KG1 (cell line): ENCODE data around the gene TWSG1.
A peak's percentile ranks its signal among the peaks of the same experiment; 100 is the strongest.
"Not testable (repeated sequence)": the region's sequence is repeated elsewhere in the genome, so short reads cannot be mapped to it uniquely, and the experiment has no call there.

Experiments
- DNase-seq: peaks from one replicate; lab custom pipeline; 2025; lab: John Stamatoyannopoulos, UW

TWSG1 gene

DNA sequence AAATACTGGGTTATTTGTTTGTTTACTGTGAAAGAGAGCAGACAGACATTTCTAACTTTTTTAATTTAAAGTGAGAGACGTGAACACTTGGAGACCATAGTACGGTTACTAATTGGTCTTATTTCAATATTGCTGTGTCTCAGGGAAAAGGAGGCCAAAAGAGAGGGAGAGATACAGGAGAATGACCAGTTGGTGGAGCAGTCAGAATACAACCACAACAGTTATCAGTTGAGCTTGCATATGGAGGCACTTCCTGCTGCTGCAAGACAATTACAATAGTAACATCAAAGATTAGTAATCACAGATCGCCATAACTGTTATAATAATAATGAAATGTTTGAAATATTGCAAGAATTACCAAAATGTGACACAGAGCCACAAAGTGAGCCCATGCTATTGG, 58.2 kb downstream of the TWSG1 start:
- DNase-seq: no peak

DNA sequence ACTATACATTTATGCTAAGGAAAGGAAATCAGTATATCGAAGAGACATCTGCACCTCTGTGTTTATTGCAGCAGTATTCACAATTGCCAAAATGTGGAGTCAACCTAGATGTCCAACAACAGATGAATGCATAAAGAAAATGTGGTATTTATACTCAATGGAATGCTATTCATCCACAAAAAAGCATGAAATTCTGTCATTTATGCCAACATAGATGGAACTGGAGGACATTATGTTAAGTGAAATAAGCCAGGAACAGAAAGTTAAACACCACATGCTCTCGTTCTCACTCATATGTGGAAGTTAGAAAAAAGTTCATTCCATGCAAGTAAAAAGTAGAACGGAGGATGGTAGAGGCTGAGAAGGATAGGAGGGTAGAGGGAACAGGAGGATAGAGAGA, 59.5 kb downstream of the TWSG1 start:
- DNase-seq: no peak

DNA sequence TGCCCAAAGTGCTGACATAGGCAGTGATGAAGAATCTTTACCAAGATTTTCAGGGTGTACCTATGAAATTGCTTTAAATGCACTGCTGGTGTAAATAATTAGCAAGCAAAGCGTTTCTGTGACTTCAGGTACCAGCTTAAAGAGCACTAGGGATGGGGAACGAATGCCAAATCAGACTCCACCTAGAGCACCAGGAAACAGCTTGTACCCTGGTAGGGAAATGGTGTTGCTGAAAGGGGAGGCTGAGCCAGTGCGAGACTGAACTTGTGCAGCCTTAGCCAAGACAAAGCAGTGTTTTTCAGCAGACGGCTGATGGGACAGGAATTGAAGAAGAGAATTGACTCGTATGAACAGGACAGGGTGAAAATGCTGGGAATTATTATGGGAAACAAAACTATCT, 65.6 kb downstream of the TWSG1 start:
- no peak for DNase-seq

DNA sequence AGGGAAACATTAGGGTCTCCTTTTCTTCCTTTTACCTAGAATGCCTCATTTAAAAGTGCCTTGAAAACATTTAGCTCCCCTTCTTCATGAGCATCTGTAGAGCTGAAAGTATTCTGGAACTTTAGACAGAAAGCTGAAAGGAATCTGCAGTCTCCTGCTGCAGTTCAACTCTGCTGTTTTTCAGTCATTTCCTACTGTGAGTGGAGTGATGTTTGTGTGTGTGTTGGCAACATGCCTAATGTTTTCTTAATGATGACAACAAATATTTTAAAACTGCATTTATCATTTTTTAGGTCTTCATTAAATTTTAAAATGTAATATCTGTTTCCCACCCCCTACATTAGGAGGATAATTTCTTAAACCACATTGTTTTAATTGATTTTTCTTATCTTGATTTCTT, 66.6 kb downstream of the TWSG1 start:
- no peak for DNase-seq

DNA sequence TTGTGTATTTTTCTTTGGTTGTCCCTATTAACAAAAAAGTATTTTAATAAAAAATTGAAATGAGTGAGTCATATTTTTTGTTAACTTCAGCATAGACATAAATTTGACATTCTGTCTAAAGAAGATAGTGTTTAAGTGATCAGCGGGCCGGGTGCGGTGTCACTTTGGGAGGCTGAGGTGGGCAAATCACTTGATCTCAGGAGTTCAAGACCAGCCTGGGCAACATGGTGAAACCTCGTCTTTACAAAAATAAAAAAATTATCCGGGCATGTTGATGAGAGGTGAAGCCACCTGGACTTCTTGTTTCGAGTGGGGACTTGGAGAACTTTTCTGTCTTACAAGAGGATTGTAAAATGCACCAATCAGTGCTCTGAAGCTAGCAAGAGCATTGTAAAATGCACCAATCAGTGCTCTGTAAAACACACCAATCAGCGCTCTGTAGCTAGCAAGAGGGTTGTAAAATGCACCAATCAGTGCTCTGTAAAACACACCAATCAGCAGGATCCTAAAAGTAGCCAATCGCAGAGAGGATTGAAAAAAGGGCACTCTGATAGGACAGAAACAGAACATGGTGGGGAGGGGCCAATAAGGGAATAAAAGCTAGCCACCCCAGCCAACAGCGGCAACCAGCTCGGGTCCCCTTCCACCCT, 67.9 kb downstream of the TWSG1 start:
- not testable (repeated sequence) for DNase-seq

DNA sequence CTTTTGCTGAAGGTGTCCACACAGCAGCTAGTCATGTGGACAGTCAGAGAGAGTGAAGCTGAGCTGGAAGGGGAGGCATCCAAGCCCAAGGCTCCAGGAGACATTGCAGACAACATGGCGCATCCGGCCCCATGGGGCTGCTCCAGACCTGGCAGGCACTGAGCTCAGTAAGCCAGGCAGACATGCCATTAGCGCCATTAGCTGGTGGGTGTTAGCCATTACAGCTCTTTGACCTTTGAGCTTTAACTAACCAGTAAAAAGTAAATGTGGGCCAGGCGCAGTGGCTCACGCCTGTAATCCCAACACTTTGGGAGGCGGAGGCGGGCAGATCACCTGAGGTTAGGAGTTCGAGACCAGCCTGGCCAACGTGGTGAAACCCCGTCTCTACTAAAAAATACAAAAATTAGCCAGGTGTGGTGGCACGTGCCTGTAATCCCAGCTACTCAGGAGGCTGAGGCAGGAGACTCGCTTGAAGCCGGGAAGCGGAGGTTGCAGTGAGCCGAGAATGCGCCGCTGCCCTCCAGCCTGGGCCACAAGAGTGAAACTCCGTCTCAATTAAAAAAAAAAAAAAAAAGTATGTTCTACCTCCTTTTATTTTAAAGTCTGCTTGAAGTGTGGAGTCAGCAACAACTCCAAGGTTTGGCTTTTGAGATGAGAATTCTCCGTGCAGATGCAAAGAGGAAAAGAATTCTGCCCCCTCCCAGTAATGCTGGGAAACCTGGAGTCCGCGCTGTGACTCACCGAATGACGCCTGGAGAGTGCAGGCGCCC, 69.4 kb downstream of the TWSG1 start:
- no peak for DNase-seq

DNA sequence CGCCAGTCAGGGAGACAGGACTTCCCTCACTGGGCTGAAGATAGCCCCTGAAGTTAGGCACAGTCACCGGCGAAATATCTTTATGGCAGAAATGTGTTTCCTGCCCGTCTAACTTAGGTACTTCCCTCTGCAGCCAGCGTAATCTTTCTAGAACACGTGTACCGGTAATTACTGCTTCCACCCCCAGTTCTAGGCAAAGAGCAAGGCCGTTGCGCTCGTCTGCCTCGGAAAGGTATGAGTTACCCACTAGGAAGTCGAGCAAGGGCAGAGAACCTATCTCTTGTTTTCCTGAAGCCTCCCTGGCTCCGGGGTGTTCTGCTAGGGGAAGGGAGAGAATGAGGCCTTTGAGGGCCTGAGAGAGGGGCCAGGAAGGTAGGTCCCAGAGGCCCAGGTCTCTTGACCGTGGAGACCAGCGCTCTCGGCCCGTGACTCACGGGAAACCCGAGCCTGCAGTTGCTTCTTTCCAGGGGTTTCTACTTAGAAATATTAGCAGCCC, 70.0 kb downstream of the TWSG1 start:
- peak; percentile 84 for DNase-seq

DNA sequence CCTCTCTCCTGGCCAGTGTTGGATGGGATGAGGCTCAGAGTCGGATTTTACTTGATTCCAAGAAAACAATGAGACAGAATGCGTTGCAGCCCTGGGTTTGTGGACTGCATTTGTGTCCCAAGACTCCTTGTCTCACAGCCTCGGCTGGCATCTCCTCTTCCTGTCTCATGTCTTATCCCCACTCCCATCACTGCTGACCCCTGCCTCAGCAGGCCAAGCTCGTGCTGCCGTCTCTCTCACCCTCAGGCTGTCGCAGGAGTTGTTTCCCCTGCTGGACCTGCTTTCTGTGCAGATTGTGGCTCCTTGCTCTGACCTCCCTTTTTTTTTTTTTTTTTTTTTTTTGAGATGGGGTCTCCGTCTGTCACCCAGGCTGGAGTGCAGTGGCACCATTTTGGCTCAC, 70.6 kb downstream of the TWSG1 start:
- DNase-seq: no peak

DNA sequence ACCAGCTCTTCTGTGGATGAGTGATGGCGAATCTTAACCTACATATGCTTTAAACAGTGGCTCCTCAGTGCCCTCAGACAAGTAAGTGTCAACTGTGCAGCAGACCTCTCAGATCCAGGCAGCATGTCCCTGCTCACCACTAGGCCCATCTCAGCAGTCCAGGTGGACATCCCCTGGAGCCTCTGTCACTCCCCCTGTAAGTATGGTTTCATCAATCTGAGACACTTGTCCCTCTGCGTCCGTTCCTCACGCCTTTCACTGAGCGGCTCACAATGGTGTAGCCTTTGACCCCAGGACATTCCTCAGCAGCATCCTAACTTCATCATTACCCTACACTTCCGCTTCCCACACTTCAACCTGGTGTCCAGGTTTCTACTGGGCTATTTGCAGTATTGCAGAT, 71.4 kb downstream of the TWSG1 start:
- DNase-seq: no peak

DNA sequence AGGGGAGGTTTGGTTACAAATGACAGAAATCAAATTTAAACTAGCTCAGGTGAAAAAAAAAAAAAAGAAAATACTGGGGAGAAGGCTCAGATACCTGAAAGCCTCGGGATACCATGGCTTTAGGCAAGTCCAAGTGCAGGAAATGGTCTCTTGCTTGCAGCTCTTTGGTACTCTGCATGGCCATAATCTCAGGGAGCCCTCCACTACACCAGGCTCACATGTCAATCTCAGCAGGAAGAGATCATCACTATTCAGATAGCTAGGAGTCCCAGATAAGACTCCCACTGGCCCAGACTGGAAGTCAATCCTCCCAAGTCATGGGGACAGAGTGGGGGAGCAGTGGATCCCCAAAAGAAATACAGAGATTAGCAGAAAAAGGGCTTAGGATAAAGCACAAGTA, 75.9 kb downstream of the TWSG1 start:
- DNase-seq: no peak

DNA sequence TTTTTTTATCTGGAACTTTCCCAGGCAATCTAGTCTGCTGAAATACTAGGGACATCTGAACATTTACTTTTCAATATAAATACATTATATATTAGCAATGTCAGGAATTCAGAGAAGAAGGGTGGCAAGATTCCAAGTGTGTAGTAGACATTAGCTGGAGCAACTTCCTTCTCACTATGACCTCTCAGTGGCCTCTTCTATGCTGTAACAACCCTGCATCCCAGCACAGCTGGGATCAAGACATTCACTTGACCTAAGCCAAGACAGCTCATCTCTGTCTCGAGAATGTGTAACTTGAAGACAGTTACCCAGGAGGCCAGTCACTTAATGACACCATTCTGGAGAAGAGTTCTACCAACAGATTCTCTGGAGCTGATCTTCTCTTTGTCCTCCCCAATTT, 79.0 kb downstream of the TWSG1 start:
- DNase-seq: no peak

DNA sequence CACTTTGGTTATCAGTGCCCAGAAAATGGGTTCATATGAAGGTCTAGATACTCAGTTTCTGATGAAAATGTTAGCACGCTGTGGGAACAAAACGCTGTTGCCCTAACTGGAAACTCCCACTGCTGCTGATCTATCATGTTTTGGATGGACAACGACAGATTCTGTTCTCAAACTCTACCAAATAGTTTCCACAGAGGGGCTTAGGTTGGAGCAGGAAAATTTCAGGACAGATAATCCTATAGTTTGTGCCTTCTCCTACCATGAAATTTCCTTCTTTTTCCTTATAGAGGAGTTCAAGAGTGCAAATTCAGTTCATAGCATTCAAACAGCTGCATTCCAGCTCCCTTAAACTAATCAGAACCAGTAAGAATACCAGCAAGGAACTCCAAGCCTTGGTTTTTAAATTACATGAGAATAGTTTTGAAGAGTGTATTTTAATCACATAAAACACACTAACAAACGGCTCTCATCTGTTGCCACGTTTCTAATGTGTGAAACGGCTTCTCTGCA, 82.0 kb downstream of the TWSG1 start:
- DNase-seq: no peak

DNA sequence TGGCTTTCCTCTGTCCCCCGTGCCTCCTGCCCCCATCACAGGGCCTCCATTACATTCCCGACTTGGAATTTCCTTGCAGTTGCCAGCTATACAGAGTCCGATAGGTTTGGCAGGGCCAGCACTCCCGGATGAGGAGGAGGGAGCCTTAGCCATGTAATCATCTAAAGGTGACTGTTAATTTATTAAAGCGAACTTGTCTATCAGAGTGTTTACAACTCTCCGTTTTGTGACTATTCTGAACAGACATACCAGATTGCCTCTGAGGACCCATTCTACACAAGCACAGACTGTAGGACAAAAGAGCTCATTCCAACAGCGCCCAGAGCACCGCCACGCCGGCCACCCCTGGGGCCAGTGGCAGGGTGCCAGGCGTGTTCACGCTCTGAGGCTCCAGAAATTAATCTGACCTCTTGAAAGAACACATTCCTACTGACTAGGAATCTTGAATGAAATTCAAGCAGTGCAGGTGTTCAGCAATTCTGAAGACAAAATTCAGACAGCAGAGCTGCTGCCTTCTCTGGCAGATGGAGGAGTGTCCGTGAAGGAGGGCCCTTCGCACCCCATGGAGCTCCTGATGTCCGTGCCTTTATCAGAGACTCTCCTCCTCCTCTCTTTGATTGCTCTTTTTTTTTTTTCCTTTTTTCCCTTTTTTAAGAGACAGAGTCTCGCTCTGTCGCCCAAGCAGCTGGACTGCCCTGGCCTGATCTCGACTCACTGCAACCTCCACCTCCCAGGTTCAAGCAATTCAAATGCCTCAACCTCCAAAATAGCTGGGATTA, 82.7 kb downstream of the TWSG1 start:
- no peak for DNase-seq

DNA sequence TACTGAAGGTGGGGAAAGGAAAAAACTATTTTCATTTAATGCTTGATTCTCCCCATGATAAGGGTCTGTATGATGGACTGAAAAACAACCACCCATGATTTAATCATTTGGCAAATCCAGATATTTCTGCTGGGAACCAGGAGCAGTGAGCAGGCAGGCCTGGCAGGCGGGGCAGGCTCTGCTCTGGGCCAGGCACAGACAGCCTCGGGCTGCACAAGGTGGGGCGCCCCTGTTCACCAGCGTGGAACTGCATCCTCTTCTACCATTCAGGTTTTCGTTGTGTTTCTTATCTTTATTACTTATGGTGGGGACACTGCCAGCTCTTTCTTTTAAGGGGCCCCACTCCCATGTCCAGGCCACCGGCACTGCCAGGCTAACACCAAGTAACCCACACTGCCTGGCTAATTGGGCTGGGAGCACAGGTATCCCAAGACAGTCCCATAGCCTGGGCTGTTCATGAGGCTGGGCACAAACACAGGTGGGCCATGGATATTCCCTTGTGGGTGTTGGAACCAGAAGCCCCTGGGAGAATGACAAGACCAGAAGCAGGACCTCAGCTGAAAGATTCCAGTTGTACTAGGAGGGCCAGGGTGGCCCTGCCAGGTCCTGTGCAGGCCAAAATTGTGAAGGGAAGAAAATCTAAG, 83.6 kb downstream of the TWSG1 start:
- no peak for DNase-seq

DNA sequence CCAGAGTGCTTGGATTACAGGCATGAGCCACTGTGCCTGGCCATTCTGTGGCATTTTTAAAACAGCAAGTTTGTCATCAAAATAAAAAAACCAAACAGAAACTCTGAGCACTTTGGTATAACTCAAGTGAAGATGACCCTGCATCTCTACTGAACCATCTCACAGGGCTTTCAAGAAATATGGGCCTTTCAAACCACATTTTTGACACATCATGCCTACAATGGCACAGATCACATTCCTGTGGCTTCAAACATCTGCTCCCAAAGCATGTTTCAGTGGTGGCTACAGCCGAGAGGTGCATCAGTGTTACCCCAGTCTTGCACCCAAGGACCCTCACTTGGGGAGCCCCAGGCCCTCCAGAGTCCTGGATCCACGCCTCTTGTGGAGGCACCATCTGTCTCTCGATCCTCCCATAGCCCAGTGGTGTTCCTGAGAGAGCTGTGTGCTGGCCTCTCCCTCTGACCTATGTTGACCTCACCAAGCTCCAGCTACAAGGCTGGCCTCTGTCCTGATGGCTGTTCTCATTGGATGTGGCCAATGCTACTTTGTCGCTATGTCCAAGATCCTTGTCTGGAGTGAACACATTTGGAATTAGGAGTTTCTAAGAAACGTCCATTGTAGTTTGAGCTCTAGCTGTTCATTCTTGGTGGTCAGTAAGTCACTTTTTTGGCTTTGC, 85.5 kb downstream of the TWSG1 start:
- no peak for DNase-seq

DNA sequence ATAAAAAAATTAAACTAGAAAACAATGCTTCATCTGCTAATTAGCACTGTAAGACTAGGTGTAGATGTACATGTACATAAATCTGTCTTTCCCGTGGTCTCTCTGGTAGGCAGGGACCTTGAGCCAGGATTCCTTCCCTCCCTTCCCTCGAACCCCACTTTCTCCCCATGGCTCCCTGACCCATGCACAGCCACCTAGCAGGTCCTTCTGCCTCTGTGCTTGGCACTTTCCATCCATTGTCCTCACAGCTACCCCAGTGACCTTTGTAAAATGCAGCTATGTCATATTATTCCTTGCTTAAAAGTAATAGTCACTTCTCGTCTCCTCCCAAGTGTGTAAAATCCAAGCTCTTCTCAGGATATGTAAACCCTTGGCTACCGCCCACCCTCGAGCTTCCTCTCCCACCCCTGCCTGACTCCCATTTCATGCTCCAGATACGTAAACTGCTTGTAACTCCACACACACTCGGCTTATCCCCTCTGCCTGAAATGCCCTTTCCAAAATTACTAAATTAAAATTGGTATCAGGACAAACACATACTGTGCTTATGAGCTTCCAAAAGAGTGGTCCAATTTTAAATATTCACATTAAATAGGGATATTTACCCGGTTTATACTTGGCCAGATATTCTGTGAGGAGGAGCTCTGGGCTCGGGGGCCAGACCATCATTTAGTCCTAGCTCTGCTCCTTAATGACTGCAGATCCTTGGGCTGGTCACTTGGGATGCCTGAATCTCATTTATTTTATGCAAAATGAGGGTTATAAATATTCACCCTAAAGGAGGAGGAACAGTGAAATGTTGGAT, 86.7 kb downstream of the TWSG1 start:
- no peak for DNase-seq

DNA sequence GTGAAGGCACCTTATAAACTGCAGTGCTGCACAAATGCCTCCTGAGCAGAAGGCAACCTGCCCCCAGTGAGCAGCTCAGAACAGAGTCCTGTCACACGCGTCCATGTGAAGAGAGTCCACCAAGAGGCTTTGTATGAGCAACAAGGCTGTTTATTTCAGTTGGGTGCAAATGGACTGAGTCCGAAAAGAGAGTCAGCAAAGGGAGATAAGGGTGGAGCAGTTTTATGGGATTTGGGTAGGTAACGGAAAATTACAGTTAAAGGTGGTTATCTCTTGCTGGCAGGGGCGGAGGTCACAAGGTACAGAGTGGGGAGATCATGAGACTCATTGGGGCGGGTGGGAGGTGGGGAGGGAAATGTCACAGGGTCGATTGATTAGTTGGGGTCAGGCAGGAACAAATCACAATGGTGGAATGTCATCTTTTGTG, 87.3 kb downstream of the TWSG1 start:
- no peak for DNase-seq

DNA sequence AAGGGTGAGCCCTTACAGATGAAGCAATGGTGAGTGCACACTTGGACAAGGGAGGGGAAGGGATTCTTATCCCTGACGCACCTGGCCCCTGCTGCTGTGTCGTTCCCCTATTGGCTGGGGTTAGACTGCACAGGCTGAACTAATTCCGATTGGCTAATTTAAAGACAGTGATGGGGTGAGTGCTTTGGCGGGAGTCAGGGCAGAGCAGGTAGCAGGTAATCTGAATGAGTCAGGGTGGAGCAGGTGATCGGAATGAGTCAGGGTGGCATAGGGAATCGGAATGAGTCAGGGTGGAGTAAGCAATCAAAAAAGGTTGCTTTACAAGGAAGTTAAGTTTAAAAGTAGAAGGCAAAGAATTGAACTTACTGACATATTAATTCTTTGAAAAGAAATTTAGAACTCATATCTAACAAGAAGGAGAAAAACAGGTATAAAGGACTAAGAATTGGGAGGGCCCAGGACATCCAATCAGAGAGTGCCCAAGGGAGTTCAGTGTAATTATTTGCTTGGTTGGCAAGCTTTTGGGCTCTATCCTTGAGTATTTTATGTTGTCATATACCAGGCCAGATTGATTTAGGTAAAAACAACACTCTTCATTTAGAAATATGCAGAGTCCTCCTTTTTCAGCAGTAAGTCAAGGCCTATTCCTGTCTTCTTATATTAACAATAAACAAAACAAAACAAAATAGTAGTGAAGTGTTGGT, 88.4 kb downstream of the TWSG1 start:
- no peak for DNase-seq

DNA sequence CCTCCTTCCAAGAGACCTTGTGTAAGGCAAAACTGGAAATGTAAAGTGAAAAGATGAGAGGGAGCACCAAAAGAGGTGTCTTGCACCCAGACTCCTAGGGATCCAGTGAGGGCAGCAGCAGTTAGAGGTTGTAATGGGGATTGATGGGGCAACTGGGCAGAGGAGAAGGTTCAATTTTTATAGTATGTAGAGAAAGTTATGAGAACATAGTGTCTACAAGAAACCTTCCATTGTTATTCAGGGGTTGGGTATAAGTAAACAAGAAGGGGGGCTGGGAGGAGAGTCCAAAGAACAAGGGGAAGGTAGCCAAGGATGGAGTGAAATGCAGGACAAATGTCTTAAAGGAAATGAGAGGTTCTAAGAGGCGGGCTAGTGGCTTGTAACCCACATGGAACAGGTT, 89.1 kb downstream of the TWSG1 start:
- not testable (repeated sequence) for DNase-seq

DNA sequence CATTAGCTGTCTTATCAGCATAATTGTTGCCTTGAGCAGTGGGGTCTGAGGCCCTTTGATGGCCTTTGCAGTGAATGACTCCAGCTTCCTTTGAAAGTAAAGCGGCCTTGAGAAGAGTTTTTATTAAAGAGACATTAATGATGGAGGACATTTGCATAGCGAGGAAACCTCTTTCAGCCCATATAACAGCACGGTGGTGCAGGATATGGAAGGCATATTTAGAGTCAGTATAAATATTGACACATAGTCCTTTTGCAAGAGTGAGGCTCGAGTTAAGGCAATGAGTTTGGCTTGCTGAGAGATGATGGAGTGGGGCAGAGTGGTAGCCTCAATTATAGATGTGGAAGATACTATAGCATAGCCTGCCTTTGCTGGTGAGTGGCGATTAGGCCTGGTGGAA, 89.7 kb downstream of the TWSG1 start:
- DNase-seq: not testable (repeated sequence)
